Fibroblast of skin of left biceps (primary cell): Measurements from ENCODE around the gene CRHR1.
"Not testable (repeated sequence)": the region's sequence is repeated elsewhere in the genome, so short reads cannot be mapped to it uniquely, and the experiment has no call there.

ENCODE experiments used
- DNase-seq, 2 experiments: peaks; one replicate each; pipeline ENCODE4 v3.0.0-alpha.2; 2013; ENCODE audit warnings: low read depth in 2 of 2

The CRHR1 gene

GRCh38 chr17:45784293-45784740 is at the start of gene CRHR1:
TSS of gene CRHR1 (plus strand) at chr17:45784320. CDS start at chr17:45784545, 225 bp downstream.
- no peak for DNase-seq

DNA sequence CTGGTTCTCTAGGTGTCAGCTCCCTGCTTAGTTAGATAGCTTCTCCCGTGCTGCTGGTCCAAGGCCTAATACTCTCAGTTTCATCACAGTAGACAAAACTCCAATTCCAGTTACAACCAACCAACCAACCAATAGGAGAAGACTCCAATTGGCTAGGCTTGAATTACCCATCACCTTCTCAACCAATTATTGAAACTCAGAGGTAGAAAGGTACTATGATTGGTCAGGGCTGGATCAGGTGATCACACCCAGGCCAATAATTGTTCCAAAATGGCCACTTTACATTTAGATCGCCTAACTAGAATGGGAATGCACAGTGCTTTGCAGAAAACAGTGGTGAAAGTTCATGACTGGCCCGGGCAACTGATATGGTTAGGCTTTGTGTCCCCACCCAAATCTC is 49.5 kb upstream of the CRHR1 start:
- DNase-seq: no peak

GRCh38 chr17:45735488-45735887 is 48.6 kb upstream of the CRHR1 start:
- DNase-seq: no peak

- no peak for DNase-seq
Observed at GRCh38 chr17:45739786-45740185, 44.3 kb upstream of the CRHR1 start.

- no peak for DNase-seq
Observed at GRCh38 chr17:45740553-45741330, 43.4 kb upstream of the CRHR1 start.

DNA sequence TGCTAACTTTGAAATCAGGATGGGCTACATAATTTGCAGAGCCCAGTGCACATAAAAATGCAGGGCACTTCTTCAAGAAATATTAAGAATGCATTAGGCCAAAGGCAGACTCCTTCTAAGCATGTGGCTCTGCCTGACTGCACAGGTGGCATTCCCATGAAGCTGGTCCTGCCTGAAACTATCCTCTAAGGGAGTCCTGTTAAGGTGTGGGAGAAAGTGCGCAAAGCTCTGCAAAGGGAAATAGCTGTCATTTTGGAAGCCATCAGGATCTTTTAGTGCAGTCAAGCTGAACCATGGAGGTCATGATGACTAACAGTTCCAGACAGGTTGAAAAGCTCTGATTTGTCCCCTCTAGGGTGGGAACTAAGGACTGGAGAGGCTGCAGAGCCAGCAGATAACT is 41.9 kb upstream of the CRHR1 start:
- DNase-seq: no peak

DNA sequence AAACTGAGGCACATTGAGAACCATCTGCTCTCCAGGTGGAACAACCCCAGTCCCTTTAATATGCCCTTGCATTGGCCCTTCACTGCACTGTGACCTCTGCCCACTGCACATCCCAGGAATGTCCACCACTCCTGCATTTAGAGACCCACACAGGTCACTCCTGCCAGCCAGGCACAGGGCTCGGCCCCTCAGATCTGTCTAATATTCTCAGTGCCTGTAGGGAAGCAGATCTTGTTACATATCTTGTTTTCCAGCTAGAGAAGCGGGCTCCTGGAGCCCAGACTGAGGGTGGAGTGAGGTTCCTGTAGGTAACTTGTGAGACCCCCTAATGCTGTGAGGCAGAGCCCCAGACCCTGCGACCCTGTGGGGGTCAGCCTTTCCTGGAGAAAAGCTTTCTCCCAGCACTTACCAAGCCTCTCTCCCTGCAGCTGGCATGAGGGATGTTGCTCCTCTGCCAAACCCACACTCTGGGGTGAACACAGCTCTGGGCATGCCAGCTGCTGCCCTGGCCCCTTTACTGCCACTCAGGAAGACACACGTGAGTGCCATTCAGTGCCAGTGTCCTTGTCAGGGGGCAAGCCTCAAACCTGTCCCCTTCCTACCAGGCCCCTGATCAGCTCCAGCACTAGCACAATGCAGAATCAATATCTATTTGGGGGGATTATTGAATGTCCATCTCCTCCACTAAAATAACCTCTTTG is 40.3 kb upstream of the CRHR1 start:
- DNase-seq: no peak

DNA sequence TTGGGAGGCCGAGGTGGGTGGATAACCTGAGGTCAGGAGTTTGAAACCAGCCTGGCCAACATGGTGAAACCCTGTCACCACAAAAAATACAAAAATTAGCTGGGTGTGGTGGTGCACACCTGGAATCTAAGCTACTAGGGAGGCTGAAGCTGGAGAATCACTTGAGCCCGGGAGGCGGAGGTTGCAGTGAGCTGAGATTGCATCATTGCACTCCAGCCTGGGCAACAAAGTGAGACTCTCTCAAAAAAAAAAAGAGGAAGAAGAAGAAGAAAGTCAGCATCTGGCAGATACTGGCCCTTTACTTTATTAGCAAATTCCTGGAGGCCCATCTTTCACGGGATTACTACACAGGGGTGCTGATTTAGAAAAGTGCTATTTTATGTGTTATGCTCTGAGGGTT is 39.3 kb upstream of the CRHR1 start:
- not testable (repeated sequence) for DNase-seq

DNA sequence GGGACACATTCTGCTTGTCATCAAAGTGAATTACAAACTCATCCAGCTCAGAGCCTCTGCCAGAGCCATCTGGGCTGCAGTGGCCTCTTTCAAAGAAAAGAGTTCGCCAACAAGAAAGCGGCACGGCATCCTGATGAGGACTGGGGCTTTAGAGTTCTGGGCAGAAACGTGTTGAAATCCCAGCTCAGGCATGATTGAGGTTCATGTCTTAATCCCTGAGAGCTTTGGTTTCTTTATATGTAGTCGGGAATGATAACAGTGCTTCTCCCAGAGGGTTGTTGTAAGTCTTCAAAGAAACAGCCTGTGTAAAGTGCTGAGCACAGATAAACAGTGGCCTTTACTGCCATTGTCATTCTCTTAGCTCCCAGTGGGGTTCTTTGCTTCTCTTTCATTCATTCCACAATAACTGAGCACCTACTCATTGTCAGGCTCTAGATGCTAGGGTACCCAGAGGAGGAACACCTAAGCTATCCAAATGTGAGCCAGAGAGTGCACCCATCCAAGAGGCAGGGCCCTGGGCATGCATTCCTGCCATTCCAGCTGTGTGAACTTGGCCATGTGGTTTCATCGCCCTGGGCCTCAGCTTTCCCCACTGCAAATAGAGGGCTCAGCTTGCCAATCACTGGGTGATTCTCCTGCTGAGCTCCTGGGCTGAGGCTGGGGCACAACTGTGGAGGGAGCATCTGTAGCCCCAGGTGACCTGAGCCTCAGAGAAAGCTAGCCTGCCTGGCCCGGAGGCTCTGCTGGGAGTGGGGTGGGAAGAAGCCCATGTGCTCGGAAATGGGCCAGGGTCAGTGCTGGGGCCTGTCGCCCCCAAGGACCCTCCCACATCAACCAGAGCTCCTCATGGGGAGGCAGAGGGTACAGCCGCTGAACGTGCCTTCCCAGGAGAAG is 38.3 kb upstream of the CRHR1 start:
- no peak for DNase-seq

DNA sequence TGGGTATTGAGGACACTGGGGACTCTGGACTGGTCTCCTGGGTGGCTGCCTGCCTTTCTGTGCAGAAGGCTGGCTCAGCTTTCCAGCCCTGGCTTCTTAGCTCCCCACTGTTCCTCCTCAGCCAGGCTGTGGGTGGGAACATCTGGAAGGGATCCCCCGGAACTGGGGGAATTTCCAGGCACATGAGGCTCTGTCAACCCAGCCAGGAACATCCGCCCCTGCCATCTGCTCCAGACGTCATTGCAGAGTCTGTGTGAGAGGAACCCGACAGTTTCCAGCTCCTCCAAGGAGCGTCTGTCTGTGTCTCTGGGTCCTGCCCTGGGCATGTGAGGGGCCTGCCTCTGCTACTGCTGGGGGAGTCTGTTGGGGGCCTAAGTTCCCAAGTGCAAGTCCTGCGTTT is 36.2 kb upstream of the CRHR1 start:
- no peak for DNase-seq

DNA sequence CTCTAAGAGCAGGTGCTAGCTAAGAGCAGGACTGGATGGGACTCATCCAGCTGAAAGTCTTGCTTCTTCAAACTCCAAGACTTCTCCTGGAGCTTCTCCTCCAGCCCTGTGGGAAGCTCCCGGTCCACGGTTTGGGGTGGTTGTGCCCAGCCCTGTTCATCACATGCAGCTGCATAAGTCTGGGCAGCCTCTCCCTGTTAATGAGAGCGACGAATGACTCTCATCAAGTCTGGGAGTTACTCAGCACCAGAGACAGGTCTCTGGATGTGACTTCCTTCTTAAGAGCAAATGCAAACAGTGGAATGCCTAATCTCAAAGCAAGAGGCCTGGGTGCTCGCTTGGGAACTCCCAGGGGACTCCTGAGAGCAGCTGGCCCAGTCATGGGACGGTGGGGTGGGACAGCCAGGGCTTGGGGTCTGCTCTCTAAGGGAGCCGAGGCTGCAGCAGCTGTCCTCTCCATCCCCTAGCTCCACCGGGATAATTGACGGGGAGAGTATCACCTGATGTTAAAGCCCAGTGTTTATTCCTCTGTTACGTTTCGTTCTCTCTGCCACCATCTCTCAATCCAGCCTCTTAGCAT is 35.3 kb upstream of the CRHR1 start:
- no peak for DNase-seq

- DNase-seq: no peak
Observed at GRCh38 chr17:45749831-45750335, 34.2 kb upstream of the CRHR1 start.

DNA sequence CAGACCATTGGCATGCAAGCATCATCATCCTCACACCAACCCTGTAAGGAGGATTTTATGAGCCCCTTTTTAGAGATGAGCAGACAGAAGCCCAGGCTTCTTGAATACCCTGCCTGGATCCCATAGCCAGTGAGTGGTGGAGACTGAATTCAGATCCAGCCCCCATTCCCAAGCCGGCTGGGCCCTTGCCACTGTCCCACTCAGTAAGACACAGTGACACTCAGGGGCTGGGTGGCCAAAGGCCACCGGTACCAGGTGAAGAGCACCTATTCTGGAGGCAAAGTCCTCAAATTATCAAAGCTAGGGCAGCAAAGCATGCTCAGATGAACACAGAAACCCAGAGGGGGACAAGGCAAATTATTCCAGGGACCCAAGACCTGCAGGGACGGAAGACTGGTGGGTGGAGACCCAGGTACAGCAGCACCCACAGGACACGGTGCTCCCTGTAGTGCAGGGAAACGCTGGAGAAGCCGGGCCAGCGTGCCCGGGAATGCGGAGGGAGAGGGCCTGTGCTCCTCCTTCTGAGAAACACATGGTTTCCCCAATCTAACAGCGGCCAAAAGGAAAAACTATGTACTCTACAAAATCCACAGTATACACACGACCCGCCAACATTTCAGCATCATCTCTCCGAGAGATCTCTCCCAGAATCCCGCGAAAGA is 33.2 kb upstream of the CRHR1 start:
- DNase-seq: no peak

- DNase-seq: no peak
Observed at GRCh38 chr17:45751466-45751865, 32.7 kb upstream of the CRHR1 start.

DNA sequence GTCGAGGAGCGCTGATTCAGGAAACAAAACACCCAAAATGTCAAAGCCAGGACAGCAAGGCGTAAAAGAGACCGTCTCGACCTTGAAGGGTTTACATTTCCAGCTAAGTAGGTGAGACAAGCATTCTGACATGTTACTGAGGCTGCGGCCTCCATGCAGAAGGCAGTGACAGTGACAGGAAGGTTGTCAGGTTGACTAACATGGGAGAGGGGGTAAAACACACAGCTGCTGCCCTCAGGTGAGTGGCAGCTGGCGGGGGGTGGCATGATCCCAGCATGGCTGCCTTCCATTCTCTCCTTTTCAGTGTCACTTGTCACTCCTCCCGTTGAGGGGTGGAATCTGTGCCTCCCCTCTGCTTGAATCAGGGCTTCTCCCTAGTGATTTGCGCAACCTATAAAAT is 31.9 kb upstream of the CRHR1 start:
- DNase-seq: no peak

GRCh38 chr17:45753645-45754225 is 30.4 kb upstream of the CRHR1 start:
- DNase-seq: no peak

GRCh38 chr17:45755050-45755449 is 29.1 kb upstream of the CRHR1 start:
- no peak for DNase-seq

GRCh38 chr17:45756266-45756991 is 27.7 kb upstream of the CRHR1 start:
- DNase-seq: no peak

GRCh38 chr17:45757431-45758218 is 26.5 kb upstream of the CRHR1 start:
- no peak for DNase-seq
